ENCODE data around the gene PDGFRA. TPM values are rescaled to one million over a fixed set of nuclear protein-coding genes. Genes with fewer than 3 reads are reported as not detected.

Gene PDGFRA
- total and polyA plus RNA-seq, 10 of the 15 experiments (the other 5 are each of a cell fraction or from before 2014, with no cell fraction given): 0.01 to 0.28 (median 0.06) TPM; not detected in 5

DNA sequence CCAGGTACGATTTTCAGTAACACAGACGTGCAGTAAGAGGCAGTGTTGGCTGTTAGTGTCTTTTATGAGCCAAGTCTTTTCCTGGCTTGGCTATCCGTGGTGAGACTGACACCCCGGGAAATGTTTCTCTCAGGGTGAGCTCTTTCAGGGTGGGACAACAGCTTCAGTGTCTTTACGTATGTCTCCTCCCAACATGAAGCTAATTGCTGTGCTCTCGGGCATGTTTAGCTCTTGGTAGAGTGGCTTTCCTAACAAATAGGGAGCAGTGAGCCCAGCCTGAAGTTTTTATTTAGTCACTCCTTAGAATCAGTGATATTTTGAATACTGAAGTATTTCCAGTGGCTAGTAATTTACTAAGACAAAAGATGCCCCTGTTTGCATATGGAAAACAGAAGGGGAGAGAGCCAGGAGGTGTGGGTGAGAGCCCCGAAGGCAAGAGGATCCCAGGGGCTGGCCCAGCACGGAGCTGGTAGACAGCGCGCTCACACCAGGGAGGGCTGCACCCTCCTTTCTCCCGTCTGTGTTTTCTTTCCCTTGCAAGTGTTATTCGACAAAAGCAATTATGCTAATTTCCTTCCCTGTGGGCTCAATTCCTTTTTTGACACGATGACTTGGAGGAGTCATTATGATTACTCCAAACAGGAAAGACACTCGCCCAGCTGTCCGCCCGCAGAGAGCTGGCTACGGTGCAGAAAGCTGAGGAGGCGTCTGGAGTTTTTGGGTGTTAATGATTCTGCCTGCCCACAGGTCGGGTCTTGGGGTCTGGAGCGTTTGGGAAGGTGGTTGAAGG lies 47.7 kb downstream of the PDGFRA start:
- Histone ChIP-seq H3K36me3 (ENCODE audit: control insufficient read depth in 2 of 2, insufficient read depth in 2 of 2, low read length in 1 of 2) (no peaks in the 10 kb centered on the region), H3K79me2 (ENCODE audit: control insufficient read depth, insufficient read depth, low read length) (no peaks in the 10 kb centered on the region), H3K4me2 (ENCODE audit: control insufficient read depth, insufficient read depth) (peak overlapping the region; percentile 28), H3K27ac (ENCODE audit: control insufficient read depth, insufficient read depth) (no peak overlapping the region), H3K27me3 (replicated peaks in 1 of 2; ENCODE audit: control insufficient read depth in 2 of 2, insufficient read depth in 2 of 2, low read length in 1 of 2) (no peaks in the 10 kb centered on the region), H3K9ac (ENCODE audit: control insufficient read depth, insufficient read depth, low read length) (no peak overlapping the region), H3K4me1 (ENCODE audit: control insufficient read depth, insufficient read depth, low read length) (no peaks in the 10 kb centered on the region), H3K4me3 (no peak overlapping the region), H2AFZ (ENCODE audit: control insufficient read depth, low read depth, low read length) (no peak overlapping the region), H3K9me3 (replicated peaks; ENCODE audit: control insufficient read depth, insufficient read depth, low read length) (no peaks in the 10 kb centered on the region), H4K20me1 (ENCODE audit: control insufficient read depth, insufficient read depth) (no peaks in the 10 kb centered on the region)
- in situ Hi-C loops (cut with MboI) (no loop called here), intact Hi-C loops (cut with micrococcal nuclease; ENCODE audit: unreplicated experiment) (no loop called here)
- no peak for FAIRE-seq
- SMC1A ChIA-PET (ENCODE audit: uncharacterized antibody, unreplicated experiment): interaction anchor here (1.0 kb wide), 1 partner anchor 41 kb away, joined by 3 read pairs; no protein-coding TSS in a partner anchor
- no TSS peak for BruUV-seq (replicated peaks)
- no peak; the same call in 2 of the 3 replicates for ATAC-seq
- WGBS (ENCODE audit: insufficient coverage, insufficient replicate concordance, low lambda C conversion rate, missing lambda C conversion rate): 9% methylated on average over 20 of the region's 20 CpGs
- no peak for DNase-seq (ENCODE audit: low read depth, low spot score)
- CTCF ChIA-PET: interaction anchor here (0.6 to 1.9 kb wide), 3 partner anchors 14 to 43 kb away, joined by 3 to 5 read pairs (median 4); no protein-coding TSS in a partner anchor
- POLR2A ChIA-PET: no interaction called here
- RAD21 ChIA-PET (ENCODE audit: unreplicated experiment): no interaction called here
- TF ChIP-seq RELA (IDR thresholded peaks at IDR 0.05; ENCODE audit: borderline replicate concordance, partially characterized antibody) (no peak), EED (IDR thresholded peaks at IDR 0.05; ENCODE audit: low read depth) (0 out of 2 replicates have a peak, but pooled peaks have one; percentile 15)

DNA sequence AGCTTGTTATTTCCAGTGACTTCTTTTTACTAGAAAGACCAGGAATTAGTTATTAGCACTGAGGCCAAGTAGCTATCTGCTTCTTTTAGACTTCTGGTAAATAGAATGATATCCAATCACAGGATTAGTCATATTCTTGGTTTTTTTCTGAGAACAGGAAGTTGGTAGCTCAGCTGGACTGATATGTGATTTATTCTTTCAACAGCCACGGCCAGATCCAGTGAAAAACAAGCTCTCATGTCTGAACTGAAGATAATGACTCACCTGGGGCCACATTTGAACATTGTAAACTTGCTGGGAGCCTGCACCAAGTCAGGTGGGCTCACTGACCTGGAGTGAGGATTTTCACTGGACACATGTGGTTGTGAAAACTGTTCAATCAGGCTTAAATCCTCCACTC lies 48.6 kb downstream of the PDGFRA start:
- Histone ChIP-seq H2AFZ (ENCODE audit: control insufficient read depth, low read depth, low read length) (no peak overlapping the region), H3K4me3 (no peak overlapping the region), H3K9ac (ENCODE audit: control insufficient read depth, insufficient read depth, low read length) (no peak overlapping the region), H3K4me2 (ENCODE audit: control insufficient read depth, insufficient read depth) (no peak overlapping the region), H3K27ac (ENCODE audit: control insufficient read depth, insufficient read depth) (no peak overlapping the region), H3K36me3 (ENCODE audit: control insufficient read depth in 2 of 2, insufficient read depth in 2 of 2, low read length in 1 of 2) (no peaks in the 10 kb centered on the region), H3K4me1 (ENCODE audit: control insufficient read depth, insufficient read depth, low read length) (no peaks in the 10 kb centered on the region), H3K79me2 (ENCODE audit: control insufficient read depth, insufficient read depth, low read length) (no peaks in the 10 kb centered on the region), H3K27me3 (replicated peaks in 1 of 2; ENCODE audit: control insufficient read depth in 2 of 2, insufficient read depth in 2 of 2, low read length in 1 of 2) (no peaks in the 10 kb centered on the region), H4K20me1 (ENCODE audit: control insufficient read depth, insufficient read depth) (no peaks in the 10 kb centered on the region), H3K9me3 (replicated peaks; ENCODE audit: control insufficient read depth, insufficient read depth, low read length) (no peaks in the 10 kb centered on the region)
- TF ChIP-seq JUNB (IDR thresholded peaks at IDR 0.05) (peak; percentile 43), NFIC (IDR thresholded peaks at IDR 0.05; ENCODE audit: low read depth, low read length) (peak; percentile 49; the same call in 1 of the 2 replicates), RUNX3 (IDR thresholded peaks at IDR 0.05; ENCODE audit: low read length) (0 out of 2 replicates have a peak, but pooled peaks have one; percentile 4), CEBPB (IDR thresholded peaks at IDR 0.05; ENCODE audit: borderline replicate concordance in 1 of 2, low read depth in 2 of 2, low read length in 2 of 2) (no peak)
- peak; percentile 9 for DNase-seq (ENCODE audit: low read depth, low spot score)
- POLR2A ChIA-PET: no interaction called here
- SMC1A ChIA-PET (ENCODE audit: uncharacterized antibody, unreplicated experiment): no interaction called here
- BruUV-seq (replicated peaks): no TSS peak
- intact Hi-C loops (cut with micrococcal nuclease; ENCODE audit: unreplicated experiment) (no loop called here), in situ Hi-C loops (cut with MboI) (no loop called here)
- CTCF ChIA-PET: interaction anchor here (0.9 to 1.9 kb wide), 3 partner anchors 24 to 44 kb away, joined by 3 to 5 read pairs (median 4); no protein-coding TSS in a partner anchor
- RAD21 ChIA-PET (ENCODE audit: unreplicated experiment): no interaction called here
- 0% methylated on average over 1 of the region's 1 CpG for WGBS (ENCODE audit: insufficient coverage, insufficient replicate concordance, low lambda C conversion rate, missing lambda C conversion rate)
- FAIRE-seq: no peak
- peak; percentile 64 for ATAC-seq
